H1 (cell line): ENCODE results near the gene C16orf90. TPM values are rescaled to one million over a fixed set of nuclear protein-coding genes. Genes with fewer than 3 reads are reported as not detected.

Experiments used
- microRNA-seq, 2 experiments: library from miRNA; unstranded; fragments of <30 nt; microRNA quantifications; one replicate each; pipeline versions ENCODE4 to v1.2.0, GENCODE V29; 2016 to 2020; ENCODE audit warnings: borderline microRNAs expressed in 2 of 2, borderline number of aligned reads in 2 of 2, borderline replicate concordance in 1 of 2
- polyA plus RNA-seq, 7 experiments: library from polyadenylated mRNA; depleted of rRNA in 3 of 7; stranded (reverse) in 5 of 7; unstranded in 2 of 7; fragments of >200 nt in 5 of 7; fragments of 200-250 nt in 2 of 7; gene quantifications; 1 replicate in 5 of 7; 2 replicates in 1 of 7; 4 replicates in 1 of 7; pipeline versions ENCODE4 v1.2.1 to v1.2.3, GENCODE V29; 2011 to 2013; ENCODE audit warnings: missing spikeins in 2 of 7, mixed read lengths in 2 of 7
- small RNA-seq: library from polyadenylated mRNA; stranded (forward); fragments of <200 nt; extraction: miRNeasy Mini kit (QIAGEN cat#:217004); gene quantifications from one replicate; pipeline ENCODE3, GENCODE V24; 2013; ENCODE audit not compliant: insufficient read depth
- total RNA-seq: library from RNA; stranded (reverse); fragmentation: NEBNext Ultra II Directional; extraction: Animal tissue kit (Norgen Biotek cat#: 25700); gene quantifications from 2 replicates; pipeline ENCODE4 v1.2.1, GENCODE V29; 2021

Gene C16orf90
- total and polyA plus RNA-seq, 2 of the 8 experiments (the other 6 are each of a cell fraction or from before 2014, with no cell fraction given), result not detected

Small RNA genes within 50 kb of the gene (microRNA-seq; reads per million reads assigned to microRNA genes)
- 0 reads per million in 2 experiments for gene MIR6126

Small RNA genes within 50 kb of the gene (small RNA-seq; reads per million reads assigned to genes)
- gene MIR6126, result not detected

Other genes starting within 250 kb of the C16orf90 start
- gene MEFV, start 238.9 kb downstream of the C16orf90 start, total RNA-seq, result not detected in 2 replicates
- gene MEFV, start 238.9 kb downstream of the C16orf90 start, polyA plus RNA-seq (2011; rRNA removed), result 0.02 and 0.03 TPM in 2 replicates
- 26.7 and 27.8 TPM in 2 replicates for gene ZNF263, start 212.0 kb downstream of the C16orf90 start, total RNA-seq
- 9.2 and 20.7 TPM in 2 replicates for gene ZNF263, start 212.0 kb downstream of the C16orf90 start, polyA plus RNA-seq (2011; rRNA removed)
- gene TIGD7, start 190.1 kb downstream of the C16orf90 start, total RNA-seq, result 7.0 and 8.9 TPM in 2 replicates
- gene TIGD7, start 190.1 kb downstream of the C16orf90 start, polyA plus RNA-seq (2011; rRNA removed), result 2.8 and 3.0 TPM in 2 replicates
- 27.3 and 30.0 TPM in 2 replicates for gene ZNF75A, start 190.0 kb downstream of the C16orf90 start, total RNA-seq
- 5.2 and 9.3 TPM in 2 replicates for gene ZNF75A, start 190.0 kb downstream of the C16orf90 start, polyA plus RNA-seq (2011; rRNA removed)
- not detected in 2 replicates for gene OR2C1, start 139.6 kb downstream of the C16orf90 start, total RNA-seq
- gene OR2C1, start 139.6 kb downstream of the C16orf90 start, polyA plus RNA-seq (2011; rRNA removed), result not detected in 2 replicates
- 22.0 and 22.6 TPM in 2 replicates for gene ZSCAN32, start 94.5 kb downstream of the C16orf90 start, total RNA-seq
- gene ZSCAN32, start 94.5 kb downstream of the C16orf90 start, polyA plus RNA-seq (2011; rRNA removed), result 9.6 and 13.4 TPM in 2 replicates
- 12.2 and 12.7 TPM in 2 replicates for gene ZNF174, start 94.3 kb downstream of the C16orf90 start, total RNA-seq
- gene ZNF174, start 94.3 kb downstream of the C16orf90 start, polyA plus RNA-seq (2011; rRNA removed), result 9.1 and 10.9 TPM in 2 replicates
- gene ZNF597, start 52.0 kb downstream of the C16orf90 start, total RNA-seq, result 2.3 and 2.6 TPM in 2 replicates
- 0.63 and 0.68 TPM in 2 replicates for gene ZNF597, start 52.0 kb downstream of the C16orf90 start, polyA plus RNA-seq (2011; rRNA removed)
- gene NAA60, start 51.8 kb downstream of the C16orf90 start, total RNA-seq, result 47.6 and 48.3 TPM in 2 replicates
- gene NAA60, start 51.8 kb downstream of the C16orf90 start, polyA plus RNA-seq (2011; rRNA removed), result 34.1 and 61.0 TPM in 2 replicates
- gene CLUAP1, start 5.5 kb upstream of the C16orf90 start, total RNA-seq, result 11.5 and 15.1 TPM in 2 replicates
- gene CLUAP1, start 5.5 kb upstream of the C16orf90 start, polyA plus RNA-seq (2011; rRNA removed), result 4.0 and 4.8 TPM in 2 replicates
- 0.20 and 0.21 TPM in 2 replicates for gene NLRC3, start 81.9 kb upstream of the C16orf90 start, total RNA-seq
- gene NLRC3, start 81.9 kb upstream of the C16orf90 start, polyA plus RNA-seq (2011; rRNA removed), result 0.18 and 0.25 TPM in 2 replicates
- gene SLX4, start 116.1 kb upstream of the C16orf90 start, total RNA-seq, result 10.9 and 11.4 TPM in 2 replicates
- 4.4 and 6.1 TPM in 2 replicates for gene SLX4, start 116.1 kb upstream of the C16orf90 start, polyA plus RNA-seq (2011; rRNA removed)
- gene DNASE1, start 159.2 kb upstream of the C16orf90 start, total RNA-seq, result 11.5 and 12.3 TPM in 2 replicates
- 16.7 and 27.7 TPM in 2 replicates for gene DNASE1, start 159.2 kb upstream of the C16orf90 start, polyA plus RNA-seq (2011; rRNA removed)
- 215 and 222 TPM in 2 replicates for gene TRAP1, start 222.0 kb upstream of the C16orf90 start, total RNA-seq
- gene TRAP1, start 222.0 kb upstream of the C16orf90 start, polyA plus RNA-seq (2011; rRNA removed), result 283 and 353 TPM in 2 replicates